OCI-LY7 (cell line): ENCODE measurements around the gene PRAF2. TPM values are rescaled to one million over a fixed set of nuclear protein-coding genes. Genes with fewer than 3 reads are reported as not detected.

ENCODE experiments used
- BruUV-seq: library from RNA; stranded (reverse); fragments of 400-500 nt; replicated peaks from 2 replicates; lab custom pipeline; 2021; lab: Mats Ljungman, UMichigan
- CTCF ChIA-PET: fragments of 300-600 bp; sonication (Branson Sonifier 250); formaldehyde crosslinking; loops from one replicate; lab custom pipeline; 2022; ENCODE audit warnings: antibody characterized with exemption; ENCODE audit not compliant: unreplicated experiment; lab: Charles Lee
- POLR2A ChIA-PET: fragments of 300-600 bp; sonication (Branson Sonifier 250); formaldehyde crosslinking; loops from one replicate; lab custom pipeline; 2022; ENCODE audit warnings: antibody characterized with exemption; lab: Charles Lee
- DNase-seq: peaks from one replicate; pipeline ENCODE4 v3.0.0-alpha.2; 2015; ENCODE audit warnings: low spot score
- H2AFZ ChIP-seq: fragments of 200-600 bp; sonication (generic), shearing (Covaris generic); 2 replicates; pipeline ENCODE4 v1.6.1; 2014; ENCODE audit warnings: mild to moderate bottlenecking, antibody characterized with exemption, low read length, moderate library complexity
- H3K27ac ChIP-seq: fragments of 200-600 bp; sonication (generic); 2 replicates; pipeline ENCODE4 v1.5.1; 2014; ENCODE audit warnings: mixed run types, low read depth, mild to moderate bottlenecking, moderate library complexity, low read length, inconsistent platforms; ENCODE audit not compliant: poor library complexity, severe bottlenecking
- H3K36me3 ChIP-seq: fragments of 200-600 bp; sonication (generic); 2 replicates; pipeline ENCODE4 v1.6.1; 2014; ENCODE audit warnings: mild to moderate bottlenecking, antibody characterized with exemption, low read length, moderate library complexity, mixed read lengths; ENCODE audit not compliant: insufficient read depth
- H3K4me1 ChIP-seq: fragments of 200-600 bp; sonication (generic); 2 replicates; pipeline ENCODE4 v1.5.1; 2014; ENCODE audit warnings: mild to moderate bottlenecking, low read length; ENCODE audit not compliant: insufficient read depth, poor library complexity, severe bottlenecking
- H3K4me2 ChIP-seq: fragments of 200-600 bp; sonication (generic); 2 replicates; pipeline ENCODE4 v1.6.1; 2014; ENCODE audit warnings: mild to moderate bottlenecking, low read length
- H3K4me3 ChIP-seq: fragments of 200-600 bp; sonication (generic); 2 replicates; pipeline ENCODE4 v1.5.1; 2014; ENCODE audit warnings: mild to moderate bottlenecking, low read depth, low read length; ENCODE audit not compliant: poor library complexity, severe bottlenecking
- H3K79me2 ChIP-seq: fragments of 200-600 bp; sonication (generic); 2 replicates; pipeline ENCODE4 v1.6.1; 2016; ENCODE audit warnings: low read depth, mild to moderate bottlenecking, low read length, moderate library complexity, mixed read lengths; ENCODE audit not compliant: insufficient read depth
- H3K9me2 ChIP-seq: fragments of 200-600 bp; sonication (generic); 2 replicates; pipeline ENCODE4 v1.6.1; 2016; ENCODE audit warnings: mild to moderate bottlenecking, low read length, mixed read lengths; ENCODE audit not compliant: insufficient read depth
- H3K9me3 ChIP-seq: fragments of 200-600 bp; sonication (generic); 2 replicates; pipeline ENCODE4 v1.6.1; 2014; ENCODE audit warnings: mild to moderate bottlenecking, mixed run types, low read length, mixed read lengths
- H4K20me1 ChIP-seq: fragments of 200-600 bp; sonication (generic); 2 replicates; pipeline ENCODE4 v1.6.1; 2014; ENCODE audit warnings: mild to moderate bottlenecking, antibody characterized with exemption, low read length, moderate library complexity, mixed read lengths; ENCODE audit not compliant: insufficient read depth
- CTCF ChIP-seq: fragments of 200-600 bp; sonication (generic); conservative IDR thresholded peaks from 2 replicates; pipeline ENCODE4 v1.5.1; 2014; ENCODE audit warnings: mild to moderate bottlenecking, antibody characterized with exemption, low read length, moderate library complexity, mixed read lengths
- EZH2phosphoT487 ChIP-seq: fragments of 200-600 bp; sonication (generic); IDR thresholded peaks from 2 replicates; pipeline ENCODE4 v1.6.1; 2018; ENCODE audit warnings: low read depth, borderline replicate concordance, mild to moderate bottlenecking, mixed run types, antibody characterized with exemption, low read length, moderate library complexity, mixed read lengths
- intact Hi-C: fragments of 100-400 bp; cut with micrococcal nuclease; formaldehyde crosslinking; loops from one replicate; pipeline ENCODE4 v1.10.0; 2022; ENCODE audit not compliant: unreplicated experiment
- small RNA-seq: library from RNA; depleted of rRNA; stranded (forward); fragments of <200 nt; gene quantifications from one replicate; pipeline ENCODE3, GENCODE V24; 2014
- total RNA-seq, 2 experiments: library from RNA; depleted of rRNA in 1 of 2; stranded (reverse); fragments of >200 nt in 1 of 2; shearing (Covaris generic) in 1 of 2; gene quantifications; 2 replicates each; pipeline ENCODE4 v1.2.3, GENCODE V29; 2014 to 2022

Gene PRAF2
- total RNA-seq, 2 experiments from 2014 or later = 2.3 to 20.3 TPM

- H3K9me2 ChIP-seq = no peaks in the 10 kb centered on the region
- no peaks in the 10 kb centered on the region for H3K4me1 ChIP-seq
- ChIA-PET POLR2A (no interaction called here), CTCF (no interaction called here)
- H3K4me2 ChIP-seq = no peak overlapping the region
- no peaks in the 10 kb centered on the region for H3K79me2 ChIP-seq
- H3K9me3 ChIP-seq = no peaks in the 10 kb centered on the region
- no peaks in the 10 kb centered on the region for H4K20me1 ChIP-seq
- TF ChIP-seq EZH2phosphoT487 (no peak), CTCF (no peak)
- DNase-seq = no peak
- H3K27ac ChIP-seq = no peak overlapping the region
- peaks cover 12% of the 10 kb centered on the region for H3K36me3 ChIP-seq
- BruUV-seq = no TSS peak
- no peak overlapping the region for H3K4me3 ChIP-seq
- no peak overlapping the region for H2AFZ ChIP-seq
- intact Hi-C loops = no loop called here
Observed at GRCh38 chrX:49029876-49030275, 43.9 kb downstream of the PRAF2 start.

Small RNAs within 50 kb of the gene (small RNA-seq; reads per million reads assigned to genes)
- gene RNU4-52P = 0.16 reads per million

Other genes with a start within 250 kb of the PRAF2 start
- gene ERAS, start 247.5 kb downstream of the PRAF2 start, total RNA-seq (2014; rRNA removed; shearing (Covaris generic)) = 0.26 and 0.60 TPM in 2 replicates
- 0.30 TPM in 1 of 2 replicates, not detected in the other for gene ERAS, start 247.5 kb downstream of the PRAF2 start, total RNA-seq (2022)
- not detected in 2 replicates for gene PCSK1N, start 238.4 kb downstream of the PRAF2 start, total RNA-seq (2014; rRNA removed; shearing (Covaris generic))
- not detected in 2 replicates for gene PCSK1N, start 238.4 kb downstream of the PRAF2 start, total RNA-seq (2022)
- 54.3 and 83.3 TPM in 2 replicates for gene TIMM17B, start 176.2 kb downstream of the PRAF2 start, total RNA-seq (2014; rRNA removed; shearing (Covaris generic))
- gene TIMM17B, start 176.2 kb downstream of the PRAF2 start, total RNA-seq (2022) = 79.3 and 90.0 TPM in 2 replicates
- gene PQBP1, start 176.1 kb downstream of the PRAF2 start, total RNA-seq (2014; rRNA removed; shearing (Covaris generic)) = 72.7 and 90.5 TPM in 2 replicates
- gene PQBP1, start 176.1 kb downstream of the PRAF2 start, total RNA-seq (2022) = 79.6 and 93.0 TPM in 2 replicates
- gene SLC35A2, start 162.4 kb downstream of the PRAF2 start, total RNA-seq (2014; rRNA removed; shearing (Covaris generic)) = 7.1 and 9.9 TPM in 2 replicates
- 18.4 and 22.2 TPM in 2 replicates for gene SLC35A2, start 162.4 kb downstream of the PRAF2 start, total RNA-seq (2022)
- gene PIM2, start 155.0 kb downstream of the PRAF2 start, total RNA-seq (2014; rRNA removed; shearing (Covaris generic)) = 41.7 and 60.3 TPM in 2 replicates
- gene PIM2, start 155.0 kb downstream of the PRAF2 start, total RNA-seq (2022) = 146 and 148 TPM in 2 replicates
- gene OTUD5, start 116.4 kb downstream of the PRAF2 start, total RNA-seq (2014; rRNA removed; shearing (Covaris generic)) = 33.3 and 38.5 TPM in 2 replicates
- gene OTUD5, start 116.4 kb downstream of the PRAF2 start, total RNA-seq (2022) = 51.7 and 55.7 TPM in 2 replicates
- gene KCND1, start 102.2 kb downstream of the PRAF2 start, total RNA-seq (2014; rRNA removed; shearing (Covaris generic)) = 4.0 and 7.6 TPM in 2 replicates
- 8.8 and 13.6 TPM in 2 replicates for gene KCND1, start 102.2 kb downstream of the PRAF2 start, total RNA-seq (2022)
- 27.5 and 42.7 TPM in 2 replicates for gene GRIPAP1, start 71.7 kb downstream of the PRAF2 start, total RNA-seq (2014; rRNA removed; shearing (Covaris generic))
- 95.9 and 98.3 TPM in 2 replicates for gene GRIPAP1, start 71.7 kb downstream of the PRAF2 start, total RNA-seq (2022)
- 7.6 and 10.2 TPM in 2 replicates for gene TFE3, start 30.6 kb downstream of the PRAF2 start, total RNA-seq (2014; rRNA removed; shearing (Covaris generic))
- 19.0 and 19.8 TPM in 2 replicates for gene TFE3, start 30.6 kb downstream of the PRAF2 start, total RNA-seq (2022)
- 0.95 and 1.4 TPM in 2 replicates for gene CCDC120, start 15.0 kb downstream of the PRAF2 start, total RNA-seq (2014; rRNA removed; shearing (Covaris generic))
- gene CCDC120, start 15.0 kb downstream of the PRAF2 start, total RNA-seq (2022) = 3.6 and 4.1 TPM in 2 replicates
- gene WDR45, start 5.9 kb upstream of the PRAF2 start, total RNA-seq (2014; rRNA removed; shearing (Covaris generic)) = 32.4 and 37.6 TPM in 2 replicates
- 46.2 and 48.7 TPM in 2 replicates for gene WDR45, start 5.9 kb upstream of the PRAF2 start, total RNA-seq (2022)
- 18.8 and 27.5 TPM in 2 replicates for gene GPKOW, start 49.7 kb upstream of the PRAF2 start, total RNA-seq (2014; rRNA removed; shearing (Covaris generic))
- 16.8 and 17.7 TPM in 2 replicates for gene GPKOW, start 49.7 kb upstream of the PRAF2 start, total RNA-seq (2022)
- 0.85 and 1.0 TPM in 2 replicates for gene MAGIX, start 88.8 kb upstream of the PRAF2 start, total RNA-seq (2014; rRNA removed; shearing (Covaris generic))
- gene MAGIX, start 88.8 kb upstream of the PRAF2 start, total RNA-seq (2022) = 1.1 and 1.7 TPM in 2 replicates
- gene PLP2, start 97.9 kb upstream of the PRAF2 start, total RNA-seq (2014; rRNA removed; shearing (Covaris generic)) = 16.7 and 21.2 TPM in 2 replicates
- gene PLP2, start 97.9 kb upstream of the PRAF2 start, total RNA-seq (2022) = 54.3 and 56.9 TPM in 2 replicates
- 9.9 and 10.6 TPM in 2 replicates for gene PRICKLE3, start 112.4 kb upstream of the PRAF2 start, total RNA-seq (2014; rRNA removed; shearing (Covaris generic))
- gene PRICKLE3, start 112.4 kb upstream of the PRAF2 start, total RNA-seq (2022) = 11.0 and 16.7 TPM in 2 replicates
- gene SYP, start 126.2 kb upstream of the PRAF2 start, total RNA-seq (2014; rRNA removed; shearing (Covaris generic)) = 0.79 and 2.3 TPM in 2 replicates
- 2.3 and 2.9 TPM in 2 replicates for gene SYP, start 126.2 kb upstream of the PRAF2 start, total RNA-seq (2022)
- gene CACNA1F, start 159.3 kb upstream of the PRAF2 start, total RNA-seq (2014; rRNA removed; shearing (Covaris generic)) = not detected in 2 replicates
- not detected in 2 replicates for gene CACNA1F, start 159.3 kb upstream of the PRAF2 start, total RNA-seq (2022)
- gene CCDC22, start 161.5 kb upstream of the PRAF2 start, total RNA-seq (2014; rRNA removed; shearing (Covaris generic)) = not detected in 2 replicates
- gene CCDC22, start 161.5 kb upstream of the PRAF2 start, total RNA-seq (2022) = 10.8 and 13.7 TPM in 2 replicates
- gene FOXP3, start 190.7 kb upstream of the PRAF2 start, total RNA-seq (2014; rRNA removed; shearing (Covaris generic)) = 0.06 TPM in 1 of 2 replicates, not detected in the other
- gene FOXP3, start 190.7 kb upstream of the PRAF2 start, total RNA-seq (2022) = 0.57 and 0.59 TPM in 2 replicates
- gene PPP1R3F, start 195.8 kb upstream of the PRAF2 start, total RNA-seq (2014; rRNA removed; shearing (Covaris generic)) = 5.1 and 11.8 TPM in 2 replicates
- 5.3 and 5.5 TPM in 2 replicates for gene PPP1R3F, start 195.8 kb upstream of the PRAF2 start, total RNA-seq (2022)
- not detected in 2 replicates for gene GAGE10, start 229.6 kb upstream of the PRAF2 start, total RNA-seq (2014; rRNA removed; shearing (Covaris generic))
- gene GAGE10, start 229.6 kb upstream of the PRAF2 start, total RNA-seq (2022) = not detected in 2 replicates
- not detected in 2 replicates for gene GAGE12J, start 248.0 kb upstream of the PRAF2 start, total RNA-seq (2014; rRNA removed; shearing (Covaris generic))
- gene GAGE12J, start 248.0 kb upstream of the PRAF2 start, total RNA-seq (2022) = not detected in 2 replicates